Measurements from ENCODE around the gene MARCHF10.

MARCHF10 gene

DNA sequence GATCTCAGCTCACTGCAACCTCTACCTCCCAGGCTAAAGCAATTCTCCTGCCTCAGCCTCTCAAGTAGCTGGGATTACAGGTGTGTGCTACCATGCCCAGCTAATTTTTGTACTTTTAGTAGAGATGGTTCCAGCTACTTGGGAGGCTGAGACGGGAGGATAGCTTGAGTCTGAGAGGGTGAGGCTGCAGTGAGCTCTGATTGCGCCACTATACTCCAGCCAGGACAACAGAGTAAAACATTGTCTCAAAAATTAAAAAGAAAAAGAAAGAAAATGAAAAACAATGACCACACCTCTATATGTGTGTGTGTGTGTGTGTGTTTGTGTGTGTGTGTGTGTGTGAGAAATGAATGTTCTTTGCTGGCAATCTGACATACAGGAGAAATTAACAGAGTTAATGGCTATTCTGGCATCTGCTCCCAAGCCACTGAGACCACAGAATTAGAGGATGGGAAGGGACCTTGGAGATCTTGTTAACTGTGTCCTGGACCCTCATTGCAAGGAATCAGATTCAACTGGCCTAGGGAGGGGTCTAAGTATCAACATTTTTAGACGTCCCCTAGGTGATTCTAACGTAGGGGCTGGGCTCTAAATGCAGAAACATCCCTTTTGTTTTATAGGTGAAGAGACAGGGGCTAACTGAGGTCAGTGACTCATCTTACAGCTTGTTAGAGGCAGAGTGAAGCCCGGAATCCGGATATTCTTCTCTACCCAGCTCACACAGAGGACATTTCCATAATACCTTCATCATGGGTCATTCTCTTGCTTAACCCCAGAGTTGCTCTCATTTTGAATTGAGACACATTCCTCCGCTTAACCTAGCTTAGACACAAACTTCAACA, 16.4 kb upstream of the MARCHF10 start:
- TF ChIP-seq, protein P1, sequence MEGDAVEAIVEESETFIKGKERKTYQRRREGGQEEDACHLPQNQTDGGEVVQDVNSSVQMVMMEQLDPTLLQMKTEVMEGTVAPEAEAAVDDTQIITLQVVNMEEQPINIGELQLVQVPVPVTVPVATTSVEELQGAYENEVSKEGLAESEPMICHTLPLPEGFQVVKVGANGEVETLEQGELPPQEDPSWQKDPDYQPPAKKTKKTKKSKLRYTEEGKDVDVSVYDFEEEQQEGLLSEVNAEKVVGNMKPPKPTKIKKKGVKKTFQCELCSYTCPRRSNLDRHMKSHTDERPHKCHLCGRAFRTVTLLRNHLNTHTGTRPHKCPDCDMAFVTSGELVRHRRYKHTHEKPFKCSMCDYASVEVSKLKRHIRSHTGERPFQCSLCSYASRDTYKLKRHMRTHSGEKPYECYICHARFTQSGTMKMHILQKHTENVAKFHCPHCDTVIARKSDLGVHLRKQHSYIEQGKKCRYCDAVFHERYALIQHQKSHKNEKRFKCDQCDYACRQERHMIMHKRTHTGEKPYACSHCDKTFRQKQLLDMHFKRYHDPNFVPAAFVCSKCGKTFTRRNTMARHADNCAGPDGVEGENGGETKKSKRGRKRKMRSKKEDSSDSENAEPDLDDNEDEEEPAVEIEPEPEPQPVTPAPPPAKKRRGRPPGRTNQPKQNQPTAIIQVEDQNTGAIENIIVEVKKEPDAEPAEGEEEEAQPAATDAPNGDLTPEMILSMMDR (conservative IDR thresholded peaks at IDR 0.05), result no peak
- no peak overlapping the region for H3K27ac ChIP-seq

DNA sequence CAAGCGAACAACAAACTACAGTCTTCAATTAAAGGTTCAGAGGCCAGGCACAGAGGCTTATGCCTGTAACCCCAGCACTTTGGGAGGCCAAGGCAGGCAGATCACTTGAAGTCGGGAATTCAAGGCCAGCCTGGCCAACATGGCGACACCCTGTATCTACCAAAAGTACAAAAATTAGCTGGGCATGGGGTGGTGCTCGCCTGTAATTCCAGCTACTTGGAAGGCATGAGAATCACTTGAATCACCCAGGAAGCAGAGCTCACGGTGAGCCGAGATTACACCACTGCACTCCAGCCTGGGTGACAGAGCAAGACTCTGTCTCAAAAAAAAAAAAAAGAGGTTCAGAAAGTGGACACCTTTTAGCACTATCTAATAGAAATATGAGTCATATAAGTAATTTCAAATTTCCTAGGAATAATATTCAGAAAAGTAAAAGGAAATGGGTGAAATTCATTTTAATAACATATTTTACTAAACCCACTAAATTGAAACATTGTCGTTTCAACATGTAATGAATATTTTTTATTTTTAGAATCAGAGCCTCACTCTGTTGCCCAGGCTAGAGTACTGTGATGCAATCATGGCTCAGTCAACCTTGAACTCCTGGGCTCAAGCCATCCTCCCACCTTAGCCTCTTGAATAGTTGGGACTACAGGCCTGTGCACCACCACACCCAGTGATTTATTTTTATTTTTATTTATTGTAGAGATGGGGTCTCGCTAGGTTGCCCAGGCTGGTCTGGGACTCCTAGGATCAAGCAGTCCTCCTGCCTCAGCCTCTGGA, 15.2 kb upstream of the MARCHF10 start:
- no peak overlapping the region for H3K27ac ChIP-seq
- TF ChIP-seq, protein P1 (conservative IDR thresholded peaks at IDR 0.05), result no peak

DNA sequence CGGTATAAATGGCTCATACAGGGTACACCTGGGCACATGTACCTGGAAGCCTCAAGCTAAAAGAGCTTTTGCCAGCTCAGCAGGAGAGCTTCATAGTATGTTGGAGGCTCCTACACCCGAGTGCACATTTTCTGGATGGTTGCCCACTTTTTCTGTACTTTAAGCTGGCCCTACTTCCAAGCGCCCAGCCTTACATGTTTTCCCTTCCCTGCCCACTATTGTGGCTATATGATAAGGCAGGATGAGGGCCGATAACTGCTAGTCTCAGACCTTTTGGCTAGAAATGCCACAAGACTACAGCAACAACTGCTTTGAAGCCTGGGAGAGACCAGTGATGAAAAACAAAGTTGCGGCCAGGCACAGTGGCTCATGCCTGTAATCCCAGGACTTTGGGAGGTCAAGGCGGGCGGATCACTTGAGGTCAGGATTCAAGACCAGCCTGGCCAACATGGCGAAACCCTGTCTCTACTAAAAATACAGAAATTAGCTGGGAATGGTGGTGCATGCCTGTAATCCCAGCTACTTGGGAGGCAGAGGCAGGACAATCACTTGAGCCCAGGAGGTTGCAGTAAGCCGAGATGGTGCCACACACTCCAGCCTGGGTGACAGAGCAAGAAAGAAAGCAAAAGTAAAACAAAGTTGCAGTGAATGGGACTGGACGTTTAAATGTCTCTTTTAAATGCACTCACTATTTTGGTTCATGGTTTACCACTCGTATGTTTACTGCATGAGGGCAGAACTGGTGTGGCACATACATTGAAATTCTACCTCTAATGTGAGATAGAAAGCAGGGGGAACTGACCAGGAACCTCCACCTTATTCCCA, 14.2 kb upstream of the MARCHF10 start:
- TF ChIP-seq, protein P1 (conservative IDR thresholded peaks at IDR 0.05), result no peak
- no peak overlapping the region for H3K27ac ChIP-seq

DNA sequence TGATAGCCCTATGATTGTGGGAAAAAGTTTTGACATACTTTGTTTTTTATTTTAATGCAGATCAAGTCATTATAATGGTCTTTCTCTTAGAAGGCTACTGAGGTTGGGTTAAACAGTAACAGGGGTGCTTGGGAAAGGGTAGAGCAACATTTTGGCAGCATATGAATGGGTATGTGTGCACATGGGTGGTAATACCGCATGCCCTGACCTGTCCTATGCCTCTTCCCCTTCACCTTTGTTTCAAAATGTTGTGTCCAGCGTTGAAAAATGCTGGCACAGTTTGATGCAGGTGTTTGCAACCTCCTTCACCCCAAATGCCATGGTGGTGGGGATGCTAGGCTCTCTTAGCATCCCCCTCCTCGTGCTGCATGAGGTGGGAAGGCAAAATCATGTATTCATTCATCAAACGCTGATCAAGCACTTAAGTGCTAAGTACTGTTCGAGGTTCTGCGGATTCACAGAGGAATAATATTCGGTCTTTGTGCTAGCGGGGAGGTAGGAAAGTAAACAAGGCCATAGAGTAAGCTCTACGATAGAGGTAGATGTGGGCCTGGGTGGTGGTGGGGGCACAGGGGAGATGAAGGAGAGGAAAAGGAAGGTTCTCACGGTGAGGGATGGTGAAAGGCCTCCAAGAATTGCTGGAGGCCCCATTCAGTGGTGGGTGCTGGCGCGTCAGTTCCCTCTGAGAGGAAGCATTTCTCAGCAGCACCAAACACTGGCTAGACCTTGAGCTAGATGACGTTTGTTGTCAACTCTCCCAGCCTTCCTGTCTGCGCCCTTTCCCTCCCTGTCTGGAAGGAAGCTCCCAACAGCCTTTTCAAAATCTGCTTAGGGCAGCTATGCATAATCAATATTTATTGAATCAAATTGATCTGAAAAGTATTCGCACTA, 13.3 kb upstream of the MARCHF10 start:
- TF ChIP-seq, protein P1 (conservative IDR thresholded peaks at IDR 0.05), result no peak
- no peak overlapping the region for H3K27ac ChIP-seq

DNA sequence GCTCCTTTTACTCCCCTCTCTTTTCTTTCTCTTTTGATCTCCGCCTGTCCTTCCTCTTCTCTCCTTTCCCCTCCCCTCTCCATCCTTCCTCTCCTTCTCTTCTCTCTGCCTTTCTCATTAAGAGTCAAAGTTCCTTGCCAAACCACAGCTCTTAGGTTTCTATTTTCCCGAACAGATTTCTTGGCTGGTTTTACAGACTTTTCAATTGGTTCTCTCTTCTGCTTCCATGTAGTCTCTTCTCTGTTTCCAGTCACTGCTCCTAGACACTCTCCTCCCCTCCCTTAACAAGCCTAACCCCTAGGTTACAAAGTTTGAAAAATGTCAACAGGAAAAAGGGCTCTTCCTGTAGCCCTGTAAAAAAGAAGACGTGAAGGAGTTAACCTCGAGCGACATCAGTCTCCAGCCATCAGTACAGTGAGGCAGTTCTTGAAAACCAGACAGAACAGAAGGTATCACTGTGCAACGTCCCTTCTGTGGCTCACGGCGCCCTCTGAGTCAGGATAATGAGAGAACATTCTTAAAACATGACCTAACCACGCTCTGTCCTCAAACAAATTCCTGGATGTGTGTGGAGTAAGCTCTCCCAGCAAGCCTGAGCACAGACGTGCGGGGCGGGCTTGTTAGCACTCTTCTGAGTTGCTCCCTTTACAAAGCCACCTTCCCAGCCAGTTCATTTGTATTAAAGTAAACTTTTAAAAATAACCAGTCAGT, 11.6 kb upstream of the MARCHF10 start:
- no peak overlapping the region for H3K27ac ChIP-seq

DNA sequence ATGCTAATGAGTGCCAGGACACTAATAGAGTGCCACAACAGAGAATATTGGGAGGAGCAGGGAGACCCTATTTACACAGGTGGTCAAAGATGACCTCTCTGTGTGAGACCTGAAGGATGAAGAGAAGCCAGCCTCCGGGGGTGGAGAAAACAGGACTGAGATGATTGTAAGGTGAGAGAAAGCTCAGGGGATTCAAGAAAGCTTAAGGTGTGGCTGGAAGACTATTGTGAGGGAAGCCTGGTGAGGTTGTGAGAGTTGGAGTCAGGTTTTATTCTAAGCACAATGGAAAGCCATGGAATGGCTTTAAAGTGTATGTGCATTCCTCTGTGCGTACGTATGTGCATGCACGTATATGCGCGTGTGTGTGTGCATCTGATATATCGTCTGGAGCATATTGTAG, 10.4 kb upstream of the MARCHF10 start:
- TF ChIP-seq, protein P1 (conservative IDR thresholded peaks at IDR 0.05), result no peak
- H3K27ac ChIP-seq, result no peak overlapping the region

More for the DNA sequence above, 11.6 kb upstream of the MARCHF10 start:
- TF ChIP-seq, protein P1 (conservative IDR thresholded peaks at IDR 0.05), result no peak

Measured in VCaP (cell line).